GM12878 (cell line): ENCODE data around the gene CAMK2D. TPM values are rescaled to one million over a fixed set of nuclear protein-coding genes. Genes with fewer than 3 reads are reported as not detected.

Source experiments
- BCL3 ChIP-seq: IDR thresholded peaks from 2 replicates; pipeline ENCODE4 v1.6.1; 2011; ENCODE audit warnings: borderline replicate concordance, low read depth, mild to moderate bottlenecking, moderate library complexity, low read length; ENCODE audit not compliant: insufficient read depth, poor library complexity, severe bottlenecking
- CBX5 ChIP-seq: sonication (generic); IDR thresholded peaks from 2 replicates; pipeline ENCODE4 v1.6.1; 2016; ENCODE audit warnings: low read depth, moderate library complexity, mild to moderate bottlenecking, inconsistent platforms
- CREB1 ChIP-seq: IDR thresholded peaks from 2 replicates; pipeline ENCODE4 v1.6.1; 2012; ENCODE audit warnings: low read depth, mild to moderate bottlenecking, inconsistent platforms
- GABPA ChIP-seq: IDR thresholded peaks from 2 replicates; pipeline ENCODE4 v1.6.1; 2014; ENCODE audit warnings: antibody characterized with exemption, low read depth, mild to moderate bottlenecking, inconsistent platforms
- HDGF ChIP-seq: fragments of 450-650 bp; IDR thresholded peaks from 2 replicates; pipeline ENCODE4 v1.6.1; 2016; ENCODE audit warnings: antibody characterized with exemption
- IKZF2 ChIP-seq, 2 experiments: fragments of 450-650 bp; IDR thresholded peaks; 2 replicates each; pipeline ENCODE4 v1.6.1; 2017; ENCODE audit warnings: mild to moderate bottlenecking in 2 of 2, moderate library complexity in 2 of 2
- JUNB ChIP-seq: IDR thresholded peaks from 2 replicates; pipeline ENCODE4 v1.6.1; 2016; ENCODE audit warnings: antibody characterized with exemption, mild to moderate bottlenecking
- MLLT1 ChIP-seq: fragments of 450-650 bp; IDR thresholded peaks from 2 replicates; pipeline ENCODE4 v1.6.1; 2016; ENCODE audit warnings: mild to moderate bottlenecking
- NBN ChIP-seq: fragments of 450-650 bp; IDR thresholded peaks from 2 replicates; pipeline ENCODE4 v1.6.1; 2016
- NFXL1 ChIP-seq: fragments of 450-650 bp; IDR thresholded peaks from 2 replicates; pipeline ENCODE4 v1.6.1; 2017; ENCODE audit warnings: antibody characterized with exemption, mild to moderate bottlenecking, borderline replicate concordance
- NFYA ChIP-seq: IDR thresholded peaks from 2 replicates; pipeline ENCODE4 v1.6.1; 2011; ENCODE audit warnings: low read depth, mild to moderate bottlenecking, low read length, improper control_type of control experiment, borderline replicate concordance
- POLR2AphosphoS5 ChIP-seq: IDR thresholded peaks from 2 replicates; pipeline ENCODE4 v1.6.1; 2011; ENCODE audit warnings: mild to moderate bottlenecking, low read length, inconsistent platforms
- POU2F2 ChIP-seq: IDR thresholded peaks from 3 replicates; pipeline ENCODE4 v1.6.1; 2011; ENCODE audit warnings: low read depth, mild to moderate bottlenecking, low read length, borderline replicate concordance
- RAD21 ChIP-seq: IDR thresholded peaks from 2 replicates; pipeline ENCODE4 v1.6.1; 2011; ENCODE audit warnings: mild to moderate bottlenecking, low read depth, low read length, moderate library complexity; ENCODE audit not compliant: insufficient read depth
- SMARCA5 ChIP-seq: fragments of 450-650 bp; IDR thresholded peaks from 2 replicates; pipeline ENCODE4 v1.6.1; 2017; ENCODE audit warnings: mild to moderate bottlenecking
- SREBF2 ChIP-seq: IDR thresholded peaks from 2 replicates; pipeline ENCODE4 v1.6.1; 2012; ENCODE audit warnings: mild to moderate bottlenecking, low read length
- STAT3 ChIP-seq: IDR thresholded peaks from 2 replicates; pipeline ENCODE4 v1.6.1; 2011; ENCODE audit warnings: low read depth, low read length, improper control_type of control experiment
- TBL1XR1 ChIP-seq: IDR thresholded peaks from 2 replicates; pipeline ENCODE4 v1.6.1; 2012; ENCODE audit warnings: low read depth, low read length, improper control_type of control experiment
- TCF12 ChIP-seq: IDR thresholded peaks from 2 replicates; pipeline ENCODE4 v1.6.1; 2011; ENCODE audit warnings: low read depth, mild to moderate bottlenecking, low read length
- ZBTB40 ChIP-seq: fragments of 450-650 bp; IDR thresholded peaks from 2 replicates; pipeline ENCODE4 v1.6.1; 2016; ENCODE audit warnings: mild to moderate bottlenecking, moderate library complexity, borderline replicate concordance
- polyA plus RNA-seq, 11 experiments: library from polyadenylated mRNA; depleted of rRNA in 4 of 11; unstranded in 6 of 11; stranded (reverse) in 5 of 11; fragments of >200 nt; fragmentation: Nextera tagmentation in 4 of 11; fragmentation: Illumina TruSeq in 1 of 11; extraction: Ambion mirVana in 4 of 11; extraction: Trizol in 1 of 11; gene quantifications; 1 replicate in 1 of 11; 2 replicates in 10 of 11; pipeline versions ENCODE4 v1.2.1 to v1.2.3, GENCODE V29; 2011 to 2016; ENCODE audit warnings: inconsistent platforms in 2 of 11, missing spikeins in 2 of 11, low read depth in 1 of 11
- total RNA-seq, 4 experiments: library from RNA; depleted of rRNA in 3 of 4; stranded (reverse); fragments of >200 nt in 3 of 4; fragmentation: Illumina TruSeq in 1 of 4; extraction: Trizol in 1 of 4; gene quantifications; 2 replicates each; pipeline versions ENCODE4 v1.2.1 to v1.2.3, GENCODE V29; 2013 to 2021
- TF ChIP-seq, protein P1 (sequence below): IDR thresholded peaks from 2 replicates; pipeline ENCODE4 v1.6.1; 2012; ENCODE audit warnings: low read depth, low read length, improper control_type of control experiment

Gene CAMK2D
- total and polyA plus RNA-seq, 10 of the 15 experiments (the other 5 are each of a cell fraction or from before 2014, with no cell fraction given), result 6.9 to 88.5 (median 12.9) TPM

DNA sequence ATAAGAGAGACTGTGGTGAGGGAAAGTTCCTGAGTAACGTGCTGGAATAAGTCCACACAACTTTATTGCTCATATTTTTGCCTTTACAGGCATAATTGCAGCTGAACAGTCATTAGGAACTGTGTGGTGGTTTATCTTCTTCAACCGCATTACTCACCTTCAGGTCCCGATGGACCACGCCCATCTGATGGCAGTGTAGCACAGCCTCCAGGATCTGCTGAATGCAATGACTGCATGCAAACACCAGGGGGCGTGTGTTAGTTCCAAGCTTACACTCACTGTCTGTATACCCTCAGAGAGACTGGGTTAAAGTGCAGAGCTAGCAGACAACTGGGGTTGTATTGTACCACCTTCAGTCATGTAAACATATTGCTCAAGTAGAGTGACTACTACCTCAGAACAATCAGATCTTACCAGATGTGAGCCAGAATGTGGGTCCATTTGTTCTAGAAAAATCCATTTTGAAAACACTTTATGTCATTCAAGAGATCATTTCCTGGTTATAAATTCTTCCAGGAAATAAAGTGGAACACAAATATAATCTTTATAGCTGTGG is 214.0 kb downstream of the CAMK2D start (continued):
- TF ChIP-seq POLR2AphosphoS5 (no peak), IKZF2 (IDR thresholded peaks at IDR 0.05) (peak; percentile 96 to 98), POU2F2 (peak; percentile 85), STAT3 (no peak), TCF12 (peak; percentile 82; the same call in 1 of the 2 replicates), SREBF2 (no peak), ZBTB40 (peak; percentile 98), CBX5 (peak; percentile 93), MLLT1 (peak; percentile 94), BCL3 (peak; percentile 91), HDGF (no peak; the same call in 1 of the 2 replicates), NFYA (no peak), NBN (peak; percentile 87), NFXL1 (no peak), GABPA (peak; percentile 55; the same call in 1 of the 2 replicates), JUNB (peak; percentile 98), SMARCA5 (peak; percentile 85; the same call in 1 of the 2 replicates), TBL1XR1 (no peak), CREB1 (peak; percentile 59; the same call in 1 of the 2 replicates), RAD21 (peak; percentile 91)
- TF ChIP-seq, protein P1, sequence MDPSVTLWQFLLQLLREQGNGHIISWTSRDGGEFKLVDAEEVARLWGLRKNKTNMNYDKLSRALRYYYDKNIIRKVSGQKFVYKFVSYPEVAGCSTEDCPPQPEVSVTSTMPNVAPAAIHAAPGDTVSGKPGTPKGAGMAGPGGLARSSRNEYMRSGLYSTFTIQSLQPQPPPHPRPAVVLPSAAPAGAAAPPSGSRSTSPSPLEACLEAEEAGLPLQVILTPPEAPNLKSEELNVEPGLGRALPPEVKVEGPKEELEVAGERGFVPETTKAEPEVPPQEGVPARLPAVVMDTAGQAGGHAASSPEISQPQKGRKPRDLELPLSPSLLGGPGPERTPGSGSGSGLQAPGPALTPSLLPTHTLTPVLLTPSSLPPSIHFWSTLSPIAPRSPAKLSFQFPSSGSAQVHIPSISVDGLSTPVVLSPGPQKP, result no peak
